KBM-7 (cell line): Measurements from ENCODE around the gene MSANTD7.
A peak's percentile ranks its signal among the peaks of the same experiment; 100 is the strongest.

Source experiments
- DNase-seq: peaks from one replicate; pipeline ENCODE4 v3.0.0-alpha.2; 2015
- in situ Hi-C: fragments of 300-500 bp; cut with MboI; formaldehyde crosslinking; loops from 2 replicates; pipeline ENCODE4 v1.14.3; 2020; ENCODE audit warnings: low sequenced_read_pairs, low pct_unique_long_range_greater_than_20kb, mixed read lengths

Gene MSANTD7

DNA sequence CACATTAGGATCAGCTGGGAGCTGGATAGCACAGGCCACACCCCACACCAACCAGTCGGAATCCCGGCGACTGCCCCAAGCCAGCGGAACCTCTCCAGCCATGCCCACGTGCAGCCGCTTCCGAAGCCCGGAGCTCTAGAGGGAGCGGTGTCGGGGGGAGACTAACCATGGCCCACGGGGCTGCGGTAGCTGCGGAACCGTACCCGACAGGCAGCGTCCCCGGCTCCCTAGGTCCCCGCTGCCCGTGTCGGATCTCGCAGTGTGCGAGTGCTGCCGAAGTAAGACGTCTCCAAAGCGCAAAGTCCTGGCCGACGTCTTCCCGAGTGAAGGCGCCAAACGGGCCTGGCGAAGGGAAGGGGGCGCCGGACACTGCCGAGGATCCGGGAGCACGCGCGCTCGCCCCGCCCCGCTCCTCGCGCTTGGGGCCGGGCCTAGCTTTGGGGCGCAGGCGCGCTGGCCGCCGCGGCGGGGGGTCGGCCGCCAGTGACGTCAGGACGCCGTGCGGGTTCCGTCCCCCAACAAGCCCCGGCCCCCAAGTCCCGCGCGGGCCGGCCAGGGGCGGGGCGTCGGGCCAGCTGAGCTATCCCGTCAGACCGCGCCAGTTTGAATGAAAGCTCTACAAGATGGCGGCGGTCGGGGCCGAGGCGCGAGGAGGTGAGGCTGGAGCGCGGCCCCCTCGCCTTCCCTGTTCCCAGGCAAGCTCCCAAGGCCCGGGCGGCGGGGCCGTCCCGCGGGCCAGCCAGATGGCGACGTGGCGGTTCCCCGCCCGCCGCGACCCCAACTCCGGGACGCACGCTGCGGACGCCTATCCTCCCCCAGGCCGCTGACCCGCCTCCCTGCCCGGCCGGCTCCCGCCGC, 40.4 kb downstream of the MSANTD7 start, which contains the start of gene SUV39H2:
Gene SUV39H2 (plus strand): TSS at position 601 of the 858 bp plus-strand sequence. CDS start 23 bp downstream, at position 624.
- in situ Hi-C loops: no loop called here
- peak; percentile 97 for DNase-seq

DNA sequence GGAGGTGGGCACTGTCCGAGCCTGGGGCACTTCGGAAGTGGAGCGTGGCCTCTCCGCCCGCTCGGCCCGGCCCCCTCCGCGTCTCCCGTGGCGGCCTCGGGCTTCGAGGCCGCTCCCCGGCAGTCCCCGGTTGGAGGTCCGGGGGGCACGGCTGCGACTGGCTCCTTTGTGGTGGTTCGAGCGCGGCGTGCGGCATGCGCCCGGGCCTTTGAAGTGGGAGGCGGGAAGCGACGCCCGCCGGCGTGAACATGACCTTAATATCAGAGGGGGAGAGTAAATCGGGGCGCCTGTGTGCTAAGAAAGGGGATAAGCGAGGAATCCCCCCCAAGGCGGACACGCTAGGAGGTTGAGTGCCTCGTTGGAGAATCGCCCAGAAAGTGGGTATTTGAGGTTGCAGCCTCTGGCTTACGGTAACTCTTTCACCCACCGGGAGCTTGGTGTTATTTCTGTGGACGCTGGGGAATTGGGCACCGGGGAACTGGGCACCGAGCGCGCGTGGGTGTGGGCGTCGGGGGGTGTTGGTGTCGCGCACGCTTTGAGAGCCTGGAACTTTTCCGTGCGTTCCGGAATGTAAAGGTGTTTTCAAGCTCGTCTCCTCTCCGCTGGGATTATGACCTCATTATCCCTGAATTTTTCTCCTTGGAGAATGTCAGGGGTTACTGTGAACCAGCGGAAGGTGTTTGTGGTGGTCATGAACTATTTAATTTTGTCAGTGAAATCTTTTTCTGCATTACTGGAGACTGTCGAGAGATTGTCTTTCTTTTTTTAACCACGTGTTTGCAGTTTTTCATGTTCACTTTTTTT, 41.2 kb downstream of the MSANTD7 start:
- DNase-seq: peak; percentile 28
- in situ Hi-C loops: no loop called here

DNA sequence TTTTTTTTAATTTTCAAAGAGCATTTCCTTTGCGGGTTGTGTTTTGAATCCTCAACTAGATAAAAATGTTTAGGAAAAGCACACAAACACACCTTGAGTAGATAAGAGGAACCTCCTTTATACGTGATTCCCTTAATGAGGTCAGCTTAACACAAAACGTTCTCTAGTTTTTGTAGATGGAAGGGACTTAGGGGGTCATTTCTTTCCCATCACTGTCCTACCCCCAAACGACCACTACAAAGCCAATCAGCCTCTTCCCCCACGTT, 41.8 kb downstream of the MSANTD7 start:
- in situ Hi-C loops: no loop called here
- peak; percentile 36 for DNase-seq

DNA sequence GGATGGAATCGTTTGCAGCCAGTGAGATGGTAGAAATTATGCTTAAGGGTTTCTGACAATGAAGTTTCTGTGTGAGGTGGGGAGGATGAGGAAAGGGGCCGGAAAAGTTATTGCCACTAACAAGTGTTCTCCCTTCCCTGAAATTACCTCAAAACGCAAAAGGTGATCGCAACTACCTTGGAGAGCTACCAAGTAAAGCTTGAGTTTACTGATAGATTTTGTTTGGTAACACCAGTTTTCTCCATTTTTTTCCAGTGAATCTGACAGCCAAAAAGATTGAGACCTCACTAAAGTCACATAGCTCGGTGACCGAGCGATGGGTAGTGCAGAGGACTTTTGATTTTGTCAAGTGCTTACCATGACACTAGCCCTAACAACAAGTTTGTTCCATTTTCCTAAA, 42.1 kb downstream of the MSANTD7 start:
- DNase-seq: no peak
- in situ Hi-C loops: no loop called here

DNA sequence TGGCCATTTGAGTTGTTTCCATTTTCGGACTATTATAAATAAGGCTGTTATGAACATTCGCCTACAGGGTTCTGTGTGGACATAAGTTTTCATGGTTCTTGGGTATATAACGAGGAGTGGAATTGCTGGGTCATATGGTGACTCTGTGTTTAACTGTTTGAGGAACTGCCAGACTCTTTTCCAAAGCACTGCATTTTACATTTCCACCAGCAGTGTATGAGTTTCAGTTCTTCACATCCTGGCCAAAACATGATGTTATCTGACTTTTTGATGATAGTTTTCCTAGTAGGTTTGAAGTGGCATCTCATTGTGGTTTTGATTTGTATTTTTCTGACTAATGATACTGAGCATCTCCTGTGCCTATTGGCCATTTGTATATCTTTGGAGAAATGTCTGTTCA, 46.0 kb downstream of the MSANTD7 start:
- in situ Hi-C loops: no loop called here

More for the DNA sequence above, 46.0 kb downstream of the MSANTD7 start:
- DNase-seq: peak; percentile 28
